HCT116 (cell line): ENCODE results near the gene SUPT3H. TPM values are rescaled to one million over a fixed set of nuclear protein-coding genes. Genes with fewer than 3 reads are reported as not detected.

ENCODE experiments used
- ATAC-seq: fragments of 200-7000 bp; cut with Tn5 transposase; 2 replicates; pipeline ENCODE4 v1.9.1; 2020; ENCODE audit warnings: mild to moderate bottlenecking, moderate library complexity
- BruUV-seq: library from RNA; stranded (reverse); fragments of 400-500 nt; replicated peaks from 2 replicates; lab custom pipeline; 2021; lab: Mats Ljungman, UMichigan
- CTCF ChIA-PET: fragments of 300-600 bp; sonication (Branson Sonifier 250); formaldehyde crosslinking; loops from one replicate; lab custom pipeline; 2021; ENCODE audit warnings: antibody characterized with exemption; lab: Charles Lee
- POLR2A ChIA-PET: fragments of 300-600, 350-600 bp; sonication (Branson Sonifier 250); formaldehyde crosslinking; loops from one replicate; lab custom pipeline; 2021; ENCODE audit warnings: antibody characterized with exemption; lab: Charles Lee
- RAD21 ChIA-PET, 2 experiments: fragments of 300-600 bp; sonication (Branson Sonifier 250); formaldehyde crosslinking; loops; one replicate each; lab custom pipeline; 2023; ENCODE audit warnings: low total read pairs in 2 of 2; ENCODE audit not compliant: uncharacterized antibody in 2 of 2, unreplicated experiment in 2 of 2, low non-redundant PET in 1 of 2; lab: Charles Lee
- DNase-seq: peaks from one replicate; pipeline ENCODE4 v3.0.0-alpha.2; 2010; ENCODE audit warnings: low read depth, low spot score
- H2AFZ ChIP-seq: fragments of 200-600 bp; shearing (Covaris generic), sonication (generic); 2 replicates; pipeline ENCODE4 v1.6.1; 2017; ENCODE audit warnings: low read depth, mixed run types, mixed read lengths, antibody characterized with exemption, low read length; ENCODE audit not compliant: poor library complexity, severe bottlenecking
- H3K27ac ChIP-seq: 2 replicates; pipeline ENCODE4 v1.5.1; 2012; ENCODE audit warnings: low read depth, low read length
- H3K27me3 ChIP-seq: fragments of 200-600 bp; sonication (generic); 2 replicates; pipeline ENCODE4 v1.6.1; 2016; ENCODE audit warnings: mixed run types, low read length, mixed read lengths; ENCODE audit not compliant: insufficient read depth
- H3K36me3 ChIP-seq, 2 experiments: fragments of 200-500 bp in 1 of 2; fragments of 200-600 bp in 1 of 2; sonication (Bioruptor generic) in 1 of 2; sonication (generic) in 1 of 2; 2 replicates each; pipeline versions ENCODE4 v1.5.1 to v1.6.1; 2014 to 2016; ENCODE audit warnings: low read length in 2 of 2, inconsistent platforms in 1 of 2, mixed read lengths in 1 of 2, mixed run types in 1 of 2; ENCODE audit not compliant: insufficient read depth in 2 of 2, control insufficient read depth in 1 of 2
- H3K4me1 ChIP-seq, 2 experiments: fragments of 200-600 bp in 1 of 2; sonication (generic) in 1 of 2; 2 replicates each; pipeline versions ENCODE4 v1.5.1 to v1.6.1; 2012 to 2017; ENCODE audit warnings: low read length in 2 of 2, inconsistent platforms in 1 of 2, mild to moderate bottlenecking in 1 of 2, mixed read lengths in 1 of 2, mixed run types in 1 of 2, moderate library complexity in 1 of 2; ENCODE audit not compliant: insufficient read depth in 2 of 2, control insufficient read depth in 1 of 2
- H3K4me2 ChIP-seq: fragments of 200-600 bp; sonication (generic); 2 replicates; pipeline ENCODE4 v1.6.1; 2017; ENCODE audit warnings: mixed run types, low read length, mixed read lengths
- H3K4me3 ChIP-seq, 2 experiments: fragments of 200-600 bp in 1 of 2; sonication (generic) in 1 of 2; replicated peaks in 1 of 2; 2 replicates each; pipeline ENCODE4 v1.5.1; 2011 to 2016; ENCODE audit warnings: low read length in 2 of 2, control low read depth in 1 of 2, low read depth in 1 of 2, mild to moderate bottlenecking in 1 of 2, mixed read lengths in 1 of 2, mixed run types in 1 of 2
- H3K79me2 ChIP-seq: fragments of 200-600 bp; sonication (generic); 2 replicates; pipeline ENCODE4 v1.6.1; 2017; ENCODE audit warnings: mild to moderate bottlenecking, mixed run types, low read length, moderate library complexity, mixed read lengths; ENCODE audit not compliant: insufficient read depth
- H3K9ac ChIP-seq: fragments of 200-600 bp; sonication (generic); 2 replicates; pipeline ENCODE4 v1.6.1; 2016; ENCODE audit warnings: low read length, mixed read lengths
- H3K9me2 ChIP-seq: fragments of 200-600 bp; sonication (generic), shearing (Covaris generic); 2 replicates; pipeline ENCODE4 v1.6.1; 2017; ENCODE audit warnings: mixed run types, mild to moderate bottlenecking, moderate library complexity; ENCODE audit not compliant: insufficient read depth
- H3K9me3 ChIP-seq, 2 experiments: fragments of 200-500 bp in 1 of 2; fragments of 200-600 bp in 1 of 2; sonication (Bioruptor generic) in 1 of 2; sonication (generic) in 1 of 2; 2 replicates each; pipeline ENCODE4 v1.6.1; 2014 to 2017; ENCODE audit warnings: low read length in 2 of 2, mixed read lengths in 2 of 2, inconsistent platforms in 1 of 2, low read depth in 1 of 2, mild to moderate bottlenecking in 1 of 2, mixed run types in 1 of 2, moderate library complexity in 1 of 2; ENCODE audit not compliant: control insufficient read depth in 1 of 2, insufficient read depth in 1 of 2
- H4K20me1 ChIP-seq: fragments of 200-600 bp; sonication (generic), shearing (Covaris generic); 2 replicates; pipeline ENCODE4 v1.6.1; 2017; ENCODE audit warnings: mixed run types, mild to moderate bottlenecking, moderate library complexity; ENCODE audit not compliant: insufficient read depth
- CBX3 ChIP-seq: IDR thresholded peaks from 2 replicates; pipeline ENCODE4 v1.6.1; 2012; ENCODE audit warnings: low read depth
- EGR1 ChIP-seq: IDR thresholded peaks from 2 replicates; pipeline ENCODE4 v1.6.1; 2012; ENCODE audit warnings: low read depth
- ELF1 ChIP-seq: IDR thresholded peaks from 2 replicates; pipeline ENCODE4 v1.6.1; 2012; ENCODE audit warnings: low read depth, borderline replicate concordance
- EZH2phosphoT487 ChIP-seq: fragments of 200-600 bp; IDR thresholded peaks from 2 replicates; pipeline ENCODE4 v1.6.1; 2018; ENCODE audit warnings: antibody characterized with exemption, borderline replicate concordance
- POLR2A ChIP-seq: IDR thresholded peaks from 2 replicates; pipeline ENCODE4 v1.7.0; 2011; ENCODE audit warnings: borderline replicate concordance; ENCODE audit not compliant: insufficient read depth, insufficient read length; ENCODE audit errors: extremely low read depth
- POLR2AphosphoS5 ChIP-seq: IDR thresholded peaks from 2 replicates; pipeline ENCODE4 v1.6.1; 2011; ENCODE audit warnings: mild to moderate bottlenecking, low read depth, low read length, moderate library complexity
- RAD21 ChIP-seq: IDR thresholded peaks from 2 replicates; pipeline ENCODE4 v1.6.1; 2012; ENCODE audit warnings: low read depth, mild to moderate bottlenecking
- SIN3A ChIP-seq: IDR thresholded peaks from 2 replicates; pipeline ENCODE4 v1.6.1; 2012; ENCODE audit warnings: low read depth
- ZFX ChIP-seq: fragments of 450-650 bp; IDR thresholded peaks from 2 replicates; pipeline ENCODE4 v1.6.1; 2017
- intact Hi-C: fragments of 100-400 bp; cut with micrococcal nuclease; formaldehyde crosslinking; loops from 2 replicates; pipeline ENCODE4 v1.10.0; 2022
- total RNA-seq: library from RNA; stranded (reverse); gene quantifications from one replicate; pipeline ENCODE4 v1.2.1, GENCODE V29; 2021; ENCODE audit not compliant: unreplicated experiment
- TF ChIP-seq, protein P1 (sequence below): IDR thresholded peaks from 2 replicates; pipeline ENCODE4 v1.6.1; 2012; ENCODE audit warnings: low read depth
- TF ChIP-seq, protein P2 (sequence below), 3 experiments: fragments of 200-600 bp in 1 of 3; sonication (generic) in 1 of 3; IDR thresholded peaks in 2 of 3; conservative IDR thresholded peaks in 1 of 3; 2 replicates each; pipeline ENCODE4 v1.5.1; 2012 to 2017; ENCODE audit warnings: low read depth in 2 of 3, low read length in 2 of 3, antibody characterized with exemption in 1 of 3, borderline replicate concordance in 1 of 3, control low read depth in 1 of 3, mild to moderate bottlenecking in 1 of 3, mixed read lengths in 1 of 3, mixed run types in 1 of 3, moderate library complexity in 1 of 3; ENCODE audit not compliant: insufficient read depth in 1 of 3
- TF ChIP-seq, protein P3 (sequence below): IDR thresholded peaks from 2 replicates; pipeline ENCODE4 v1.6.1; 2012
- TF ChIP-seq, protein P4 (sequence below): IDR thresholded peaks from 2 replicates; pipeline ENCODE4 v1.6.1; 2011; ENCODE audit warnings: mild to moderate bottlenecking, low read length, moderate library complexity; ENCODE audit not compliant: insufficient replicate concordance; ENCODE audit errors: extremely low read depth

Gene SUPT3H
- total RNA-seq, 1 experiment from 2014 or later = 7.4 TPM

DNA sequence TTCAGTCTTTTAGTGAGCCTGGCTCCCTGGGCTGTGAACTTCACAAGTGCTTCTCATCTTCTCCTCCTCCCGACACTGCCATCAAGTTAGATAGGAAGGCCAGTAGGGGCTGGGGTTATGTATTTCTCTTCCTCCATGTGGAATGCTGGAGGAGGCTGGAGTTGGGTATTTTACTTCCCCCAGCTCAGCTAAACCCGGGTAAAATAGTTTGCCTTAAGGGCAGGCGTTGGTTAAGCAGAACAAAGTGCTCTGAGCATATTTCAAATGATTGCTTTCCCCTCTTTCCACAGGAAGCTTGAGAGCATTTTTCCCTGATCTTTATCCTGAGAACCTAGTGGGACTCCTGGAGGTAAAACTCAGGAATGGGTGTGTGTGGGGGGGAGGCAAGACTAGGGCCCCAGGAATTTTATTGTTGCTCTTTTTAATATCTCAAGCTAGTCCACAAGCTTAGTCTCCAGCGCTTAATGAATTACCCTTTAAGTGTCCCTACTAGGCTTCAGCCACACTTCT is 16.9 kb upstream of the SUPT3H start:
- no peak for TF ChIP-seq EGR1
- TF ChIP-seq, protein P1, sequence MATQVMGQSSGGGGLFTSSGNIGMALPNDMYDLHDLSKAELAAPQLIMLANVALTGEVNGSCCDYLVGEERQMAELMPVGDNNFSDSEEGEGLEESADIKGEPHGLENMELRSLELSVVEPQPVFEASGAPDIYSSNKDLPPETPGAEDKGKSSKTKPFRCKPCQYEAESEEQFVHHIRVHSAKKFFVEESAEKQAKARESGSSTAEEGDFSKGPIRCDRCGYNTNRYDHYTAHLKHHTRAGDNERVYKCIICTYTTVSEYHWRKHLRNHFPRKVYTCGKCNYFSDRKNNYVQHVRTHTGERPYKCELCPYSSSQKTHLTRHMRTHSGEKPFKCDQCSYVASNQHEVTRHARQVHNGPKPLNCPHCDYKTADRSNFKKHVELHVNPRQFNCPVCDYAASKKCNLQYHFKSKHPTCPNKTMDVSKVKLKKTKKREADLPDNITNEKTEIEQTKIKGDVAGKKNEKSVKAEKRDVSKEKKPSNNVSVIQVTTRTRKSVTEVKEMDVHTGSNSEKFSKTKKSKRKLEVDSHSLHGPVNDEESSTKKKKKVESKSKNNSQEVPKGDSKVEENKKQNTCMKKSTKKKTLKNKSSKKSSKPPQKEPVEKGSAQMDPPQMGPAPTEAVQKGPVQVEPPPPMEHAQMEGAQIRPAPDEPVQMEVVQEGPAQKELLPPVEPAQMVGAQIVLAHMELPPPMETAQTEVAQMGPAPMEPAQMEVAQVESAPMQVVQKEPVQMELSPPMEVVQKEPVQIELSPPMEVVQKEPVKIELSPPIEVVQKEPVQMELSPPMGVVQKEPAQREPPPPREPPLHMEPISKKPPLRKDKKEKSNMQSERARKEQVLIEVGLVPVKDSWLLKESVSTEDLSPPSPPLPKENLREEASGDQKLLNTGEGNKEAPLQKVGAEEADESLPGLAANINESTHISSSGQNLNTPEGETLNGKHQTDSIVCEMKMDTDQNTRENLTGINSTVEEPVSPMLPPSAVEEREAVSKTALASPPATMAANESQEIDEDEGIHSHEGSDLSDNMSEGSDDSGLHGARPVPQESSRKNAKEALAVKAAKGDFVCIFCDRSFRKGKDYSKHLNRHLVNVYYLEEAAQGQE = no peak
- BruUV-seq = no TSS peak
- H3K27me3 ChIP-seq = no peaks in the 10 kb centered on the region
- no peak overlapping the region for H3K4me3 ChIP-seq
- no peaks in the 10 kb centered on the region for H3K36me3 ChIP-seq
- no peak overlapping the region for H3K4me2 ChIP-seq
- no peaks in the 10 kb centered on the region for H4K20me1 ChIP-seq
- RAD21 ChIA-PET = no interaction called here
- H3K9ac ChIP-seq = no peak overlapping the region
- CTCF ChIA-PET = no interaction called here
- DNase-seq (no peak), ATAC-seq (no peak)
- POLR2A ChIA-PET = interaction anchor here (1.1 kb wide), 1 partner anchor 17 kb away, joined by 3 read pairs; the partner anchor contains the start of gene SUPT3H
- H3K79me2 ChIP-seq = no peaks in the 10 kb centered on the region
- no peak overlapping the region for H3K27ac ChIP-seq
- no peaks in the 10 kb centered on the region for H3K9me3 ChIP-seq
- intact Hi-C loops = no loop called here
- H3K9me2 ChIP-seq = no peaks in the 10 kb centered on the region
- no peak overlapping the region for H2AFZ ChIP-seq
- H3K4me1 ChIP-seq = no peaks in the 10 kb centered on the region

DNA sequence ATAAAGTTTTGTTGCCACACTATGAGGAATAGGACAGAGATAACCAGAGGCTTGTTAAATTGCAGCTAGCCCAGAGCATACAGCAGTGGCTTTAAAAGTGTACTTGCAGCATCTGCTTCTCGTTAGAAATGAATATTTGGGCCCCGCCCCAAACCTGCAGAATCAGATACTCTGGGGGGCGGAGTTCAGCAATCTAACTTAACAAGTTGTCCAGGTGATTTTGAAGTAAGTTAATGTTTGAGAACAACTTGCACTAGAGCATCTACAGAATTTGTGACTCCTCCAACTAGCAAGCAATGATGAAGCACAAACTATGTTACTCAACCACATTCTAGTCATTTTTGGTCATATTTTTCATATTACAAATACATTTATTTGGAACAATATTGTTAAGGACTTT is 10.6 kb upstream of the SUPT3H start:
- no peaks in the 10 kb centered on the region for H3K9me3 ChIP-seq
- H2AFZ ChIP-seq = no peak overlapping the region
- no peaks in the 10 kb centered on the region for H3K36me3 ChIP-seq
- H4K20me1 ChIP-seq = no peaks in the 10 kb centered on the region
- ATAC-seq (no peak), DNase-seq (no peak)
- no peak overlapping the region for H3K9ac ChIP-seq
- no peaks in the 10 kb centered on the region for H3K79me2 ChIP-seq
- H3K4me3 ChIP-seq = no peak overlapping the region
- no TSS peak for BruUV-seq
- RAD21 ChIA-PET = no interaction called here
- no peaks in the 10 kb centered on the region for H3K27me3 ChIP-seq
- CTCF ChIA-PET = no interaction called here
- no peak overlapping the region for H3K27ac ChIP-seq
- POLR2A ChIA-PET = no interaction called here
- no peaks in the 10 kb centered on the region for H3K9me2 ChIP-seq
- no peak overlapping the region for H3K4me2 ChIP-seq
- intact Hi-C loops = no loop called here
- H3K4me1 ChIP-seq = peaks cover 0 to 3% of the 10 kb centered on the region in 2 experiments; a peak in 1 of 4 replicates
- TF ChIP-seq SIN3A (no peak), RAD21 (no peak), POLR2A (no peak), EZH2phosphoT487 (no peak), ZFX (no peak), POLR2AphosphoS5 (no peak), ELF1 (no peak), CBX3 (no peak)
- TF ChIP-seq, protein P2, sequence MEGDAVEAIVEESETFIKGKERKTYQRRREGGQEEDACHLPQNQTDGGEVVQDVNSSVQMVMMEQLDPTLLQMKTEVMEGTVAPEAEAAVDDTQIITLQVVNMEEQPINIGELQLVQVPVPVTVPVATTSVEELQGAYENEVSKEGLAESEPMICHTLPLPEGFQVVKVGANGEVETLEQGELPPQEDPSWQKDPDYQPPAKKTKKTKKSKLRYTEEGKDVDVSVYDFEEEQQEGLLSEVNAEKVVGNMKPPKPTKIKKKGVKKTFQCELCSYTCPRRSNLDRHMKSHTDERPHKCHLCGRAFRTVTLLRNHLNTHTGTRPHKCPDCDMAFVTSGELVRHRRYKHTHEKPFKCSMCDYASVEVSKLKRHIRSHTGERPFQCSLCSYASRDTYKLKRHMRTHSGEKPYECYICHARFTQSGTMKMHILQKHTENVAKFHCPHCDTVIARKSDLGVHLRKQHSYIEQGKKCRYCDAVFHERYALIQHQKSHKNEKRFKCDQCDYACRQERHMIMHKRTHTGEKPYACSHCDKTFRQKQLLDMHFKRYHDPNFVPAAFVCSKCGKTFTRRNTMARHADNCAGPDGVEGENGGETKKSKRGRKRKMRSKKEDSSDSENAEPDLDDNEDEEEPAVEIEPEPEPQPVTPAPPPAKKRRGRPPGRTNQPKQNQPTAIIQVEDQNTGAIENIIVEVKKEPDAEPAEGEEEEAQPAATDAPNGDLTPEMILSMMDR (IDR thresholded peaks at IDR 0.05 in 2 of 3, conservative IDR thresholded peaks at IDR 0.05 in 1 of 3; ENCODE audit: borderline replicate concordance in 1 of 3, insufficient read depth in 1 of 3, low read depth in 2 of 3, low read length in 2 of 3) = no peak
- TF ChIP-seq, protein P3, sequence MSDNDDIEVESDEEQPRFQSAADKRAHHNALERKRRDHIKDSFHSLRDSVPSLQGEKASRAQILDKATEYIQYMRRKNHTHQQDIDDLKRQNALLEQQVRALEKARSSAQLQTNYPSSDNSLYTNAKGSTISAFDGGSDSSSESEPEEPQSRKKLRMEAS = no peak
- TF ChIP-seq, protein P4, sequence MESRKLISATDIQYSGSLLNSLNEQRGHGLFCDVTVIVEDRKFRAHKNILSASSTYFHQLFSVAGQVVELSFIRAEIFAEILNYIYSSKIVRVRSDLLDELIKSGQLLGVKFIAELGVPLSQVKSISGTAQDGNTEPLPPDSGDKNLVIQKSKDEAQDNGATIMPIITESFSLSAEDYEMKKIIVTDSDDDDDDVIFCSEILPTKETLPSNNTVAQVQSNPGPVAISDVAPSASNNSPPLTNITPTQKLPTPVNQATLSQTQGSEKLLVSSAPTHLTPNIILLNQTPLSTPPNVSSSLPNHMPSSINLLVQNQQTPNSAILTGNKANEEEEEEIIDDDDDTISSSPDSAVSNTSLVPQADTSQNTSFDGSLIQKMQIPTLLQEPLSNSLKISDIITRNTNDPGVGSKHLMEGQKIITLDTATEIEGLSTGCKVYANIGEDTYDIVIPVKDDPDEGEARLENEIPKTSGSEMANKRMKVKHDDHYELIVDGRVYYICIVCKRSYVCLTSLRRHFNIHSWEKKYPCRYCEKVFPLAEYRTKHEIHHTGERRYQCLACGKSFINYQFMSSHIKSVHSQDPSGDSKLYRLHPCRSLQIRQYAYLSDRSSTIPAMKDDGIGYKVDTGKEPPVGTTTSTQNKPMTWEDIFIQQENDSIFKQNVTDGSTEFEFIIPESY = no peak
